Fibroblast of peridontal ligament (primary cell): ENCODE results near the gene HS3ST2.
"Not testable (repeated sequence)": the region's sequence is repeated elsewhere in the genome, so short reads cannot be mapped to it uniquely, and the experiment has no call there.

Source experiments
- DNase-seq: peaks from one replicate; pipeline ENCODE4 v3.0.0-alpha.2; 2010; ENCODE audit errors: extremely low read depth

HS3ST2 gene

DNA sequence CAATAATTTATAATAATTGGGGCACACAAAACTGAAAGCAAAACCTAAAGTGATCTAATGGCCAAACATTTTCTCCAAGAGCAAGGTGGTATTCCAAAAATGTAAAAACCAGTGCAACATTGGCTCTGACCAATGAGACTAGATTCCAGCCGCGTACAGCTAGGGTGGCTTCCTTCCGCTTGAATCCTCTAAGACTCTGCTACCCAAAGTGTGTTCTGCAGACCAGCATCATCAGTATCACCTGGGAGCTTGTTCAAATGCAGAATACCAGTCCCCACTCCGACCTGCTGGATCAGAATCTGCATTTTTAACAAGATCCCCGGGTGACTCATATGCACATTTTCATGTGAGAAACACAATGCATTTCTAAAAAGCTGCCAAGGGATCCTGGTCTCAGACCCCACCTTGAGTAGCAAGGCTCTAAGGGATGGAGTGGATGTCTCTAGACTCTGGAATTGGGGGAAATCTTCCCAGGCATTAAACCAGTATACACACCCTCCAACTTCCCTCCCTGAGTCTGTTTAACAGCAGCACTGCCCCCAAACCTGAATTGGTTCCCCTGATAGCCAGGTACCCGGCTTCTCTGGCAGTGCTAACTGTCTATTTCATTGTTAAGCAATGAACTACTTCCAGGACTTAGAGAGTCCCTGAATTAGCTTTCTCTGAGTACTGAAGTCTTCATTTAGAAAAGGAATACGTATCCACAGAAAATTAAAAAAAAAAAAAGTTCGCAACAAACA, 118.2 kb downstream of the HS3ST2 start:
- no peak for DNase-seq

DNA sequence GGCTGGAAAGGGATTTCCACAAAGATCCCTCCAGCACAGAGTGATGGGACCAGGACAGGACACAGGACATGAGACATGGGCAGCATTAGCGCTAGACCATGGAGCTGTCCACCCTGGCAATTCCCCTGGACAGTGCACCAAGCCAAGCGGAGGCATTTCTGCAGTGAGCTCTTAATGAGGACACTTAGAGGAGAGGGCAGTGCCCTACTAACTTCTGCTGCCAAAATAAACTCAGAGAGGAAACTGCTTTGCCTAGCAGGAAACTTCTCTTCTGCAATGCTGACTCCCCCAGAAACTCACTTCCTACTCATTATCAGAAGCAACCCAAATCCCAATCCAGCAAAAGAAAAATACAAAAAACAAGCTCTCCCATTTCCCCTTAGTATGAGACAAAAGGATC, 119.2 kb downstream of the HS3ST2 start:
- DNase-seq, result no peak

DNA sequence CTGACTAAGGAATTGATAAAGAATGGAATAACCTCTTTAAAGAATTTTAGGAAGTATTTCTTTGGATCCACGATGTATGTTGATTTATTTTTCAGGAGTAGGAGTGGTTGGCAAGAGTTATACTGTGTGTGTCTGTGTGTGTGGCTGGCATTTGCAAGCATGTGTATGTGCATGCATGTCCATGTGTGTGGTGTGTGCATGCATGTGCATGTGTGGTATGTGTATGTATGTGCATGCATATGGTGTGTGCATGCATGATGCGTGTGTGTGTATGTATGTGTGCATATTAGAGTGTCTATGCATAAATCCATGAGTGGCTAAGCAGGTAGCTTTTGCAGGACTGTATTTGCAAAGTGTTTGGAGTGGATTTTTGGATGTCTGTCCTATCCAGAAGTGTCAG, 120.8 kb downstream of the HS3ST2 start:
- no peak for DNase-seq

DNA sequence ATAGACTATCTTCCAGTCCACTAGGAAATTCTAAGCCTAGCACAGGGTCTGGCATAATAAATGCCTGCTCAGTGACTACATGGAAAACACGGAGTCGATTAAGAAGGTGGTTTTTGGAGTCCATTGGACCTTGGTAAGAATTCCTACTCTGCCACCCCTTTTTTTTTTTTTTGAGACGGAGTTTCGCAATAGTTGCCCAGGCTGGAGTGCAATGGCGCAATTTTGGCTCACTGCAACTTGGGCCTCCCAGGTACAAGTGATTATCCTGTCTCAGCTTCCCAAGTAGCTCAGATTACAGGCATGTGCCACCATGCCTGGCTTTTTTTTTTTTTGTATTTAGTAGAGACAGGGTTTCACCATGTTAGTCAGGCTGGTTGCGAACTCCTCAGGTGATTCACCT, 123.2 kb downstream of the HS3ST2 start:
- no peak for DNase-seq

DNA sequence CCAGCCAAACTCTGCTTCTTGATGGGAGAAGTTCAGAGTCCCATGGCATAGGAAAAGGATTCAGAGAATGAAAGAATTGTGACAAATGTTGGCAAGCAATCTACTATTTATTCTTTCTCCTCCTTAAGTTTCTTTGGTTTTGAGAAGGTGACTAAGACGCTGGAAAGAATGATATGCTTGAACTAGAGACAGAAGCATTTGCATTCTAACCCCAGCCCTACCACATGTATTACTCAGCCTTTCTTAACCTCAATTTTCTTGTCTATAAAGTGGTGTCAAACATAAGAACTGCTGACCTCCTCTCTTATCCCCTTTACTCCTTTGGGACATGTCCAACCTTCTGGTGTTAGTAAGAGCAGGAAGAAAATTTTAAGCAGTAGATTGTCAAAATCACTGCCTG, 124.7 kb downstream of the HS3ST2 start:
- DNase-seq, result no peak

DNA sequence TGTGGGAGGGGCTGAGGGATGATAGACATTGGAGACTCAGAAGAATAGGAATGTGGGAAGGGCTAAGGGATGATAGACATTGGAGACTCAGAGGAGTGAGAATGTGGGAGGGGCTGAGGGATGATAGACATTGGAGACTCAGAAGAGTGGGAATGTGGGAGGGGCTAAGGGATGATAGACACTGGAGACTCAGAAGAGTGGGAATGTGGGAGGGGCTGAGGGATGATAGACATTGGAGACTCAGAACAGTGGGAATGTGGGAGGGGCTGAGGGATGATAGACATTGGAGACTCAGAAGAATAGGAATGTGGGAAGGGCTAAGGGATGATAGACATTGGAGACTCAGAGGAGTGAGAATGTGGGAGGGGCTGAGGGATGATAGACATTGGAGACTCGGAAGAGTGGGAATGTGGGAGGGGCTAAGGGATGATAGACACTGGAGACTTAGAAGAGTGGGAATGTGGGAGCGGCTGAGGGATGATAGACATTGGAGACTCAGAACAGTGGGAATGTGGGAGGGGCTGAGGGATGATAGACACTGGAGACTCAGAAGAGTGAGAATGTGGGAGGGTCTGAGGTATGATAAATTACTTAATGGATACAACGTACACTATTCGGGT, 125.9 kb downstream of the HS3ST2 start:
- not testable (repeated sequence) for DNase-seq

DNA sequence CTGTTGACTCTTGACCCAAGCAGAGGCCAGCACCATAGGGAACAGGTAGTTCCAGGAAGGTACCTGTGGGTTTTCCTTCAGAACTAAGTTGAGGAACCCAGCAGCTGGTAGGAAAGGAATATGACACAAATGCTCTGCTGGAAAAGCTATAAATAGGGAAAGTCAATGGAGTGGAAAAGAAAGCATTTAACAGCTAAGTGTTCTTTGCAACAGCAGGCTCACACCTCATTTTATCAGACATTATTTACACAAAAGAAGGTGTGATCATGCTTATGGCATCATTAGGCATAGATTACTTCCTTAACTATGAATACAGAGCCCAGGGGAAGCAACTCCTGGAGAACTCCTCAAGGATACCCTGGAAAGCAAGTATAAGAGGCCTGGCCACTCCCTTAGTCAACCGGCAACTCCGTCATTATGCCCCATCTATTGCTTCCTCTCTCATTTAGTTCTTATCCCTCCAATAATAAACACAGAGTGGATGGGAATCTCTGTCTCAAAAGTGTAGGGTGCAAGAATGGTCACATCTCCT, 128.1 kb downstream of the HS3ST2 start:
- no peak for DNase-seq

DNA sequence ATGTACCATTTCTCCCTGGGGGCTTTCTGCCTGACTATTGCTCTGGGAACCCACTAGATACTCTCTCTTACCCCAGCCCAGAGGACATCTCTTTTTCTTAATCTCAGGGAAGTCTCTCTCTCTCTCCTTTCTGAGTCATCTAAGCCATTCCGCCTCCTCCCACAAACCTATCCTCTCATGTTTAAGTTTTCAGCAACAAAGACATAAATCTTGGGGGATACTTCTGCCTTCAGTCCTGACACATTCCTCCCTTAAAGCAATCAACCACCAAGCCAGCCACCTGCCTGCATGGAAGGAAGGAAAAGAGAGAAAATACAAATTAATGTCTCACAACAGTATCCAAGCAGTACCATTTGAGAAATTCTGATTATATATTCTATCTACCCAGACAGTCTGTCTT, 128.8 kb downstream of the HS3ST2 start:
- DNase-seq, result no peak

DNA sequence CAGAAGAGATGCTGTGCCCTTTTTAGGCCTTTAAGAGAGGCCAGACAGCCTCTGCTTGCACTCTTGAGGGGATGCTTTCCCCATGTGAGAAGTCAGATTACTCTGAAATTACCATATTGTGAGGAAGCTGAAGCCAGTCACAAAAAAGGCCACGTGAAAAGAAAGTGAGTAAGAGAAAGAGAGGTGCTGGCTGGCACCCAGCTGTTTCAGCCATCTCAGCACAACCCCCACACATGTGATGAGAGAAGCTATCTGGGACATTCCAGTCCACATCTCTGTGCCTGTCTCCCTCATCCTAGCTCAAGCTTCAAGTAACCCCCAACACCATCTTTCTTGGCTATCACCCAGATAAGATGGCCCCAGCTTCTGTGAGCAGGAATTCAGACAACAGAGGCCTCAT, 131.4 kb downstream of the HS3ST2 start:
- DNase-seq, result no peak

DNA sequence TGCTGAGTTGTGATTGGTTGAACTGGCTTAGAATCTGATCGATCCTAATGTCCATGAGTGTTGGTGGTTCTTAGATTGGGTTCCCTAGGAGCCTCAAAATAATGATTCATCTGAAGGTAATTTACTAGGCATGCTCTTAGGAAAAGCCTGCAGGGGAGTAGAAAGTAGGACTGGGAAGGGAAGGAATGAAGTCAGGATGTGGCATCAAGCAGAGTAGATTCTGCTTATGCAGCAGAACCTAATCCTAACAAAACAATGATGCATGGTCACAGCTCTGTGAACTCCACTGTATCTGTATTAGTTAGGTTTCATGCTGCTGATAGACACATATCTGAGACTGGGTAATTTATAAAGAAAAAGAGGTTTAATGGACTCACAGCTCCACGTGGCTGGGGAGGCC, 132.5 kb downstream of the HS3ST2 start:
- DNase-seq, result no peak

DNA sequence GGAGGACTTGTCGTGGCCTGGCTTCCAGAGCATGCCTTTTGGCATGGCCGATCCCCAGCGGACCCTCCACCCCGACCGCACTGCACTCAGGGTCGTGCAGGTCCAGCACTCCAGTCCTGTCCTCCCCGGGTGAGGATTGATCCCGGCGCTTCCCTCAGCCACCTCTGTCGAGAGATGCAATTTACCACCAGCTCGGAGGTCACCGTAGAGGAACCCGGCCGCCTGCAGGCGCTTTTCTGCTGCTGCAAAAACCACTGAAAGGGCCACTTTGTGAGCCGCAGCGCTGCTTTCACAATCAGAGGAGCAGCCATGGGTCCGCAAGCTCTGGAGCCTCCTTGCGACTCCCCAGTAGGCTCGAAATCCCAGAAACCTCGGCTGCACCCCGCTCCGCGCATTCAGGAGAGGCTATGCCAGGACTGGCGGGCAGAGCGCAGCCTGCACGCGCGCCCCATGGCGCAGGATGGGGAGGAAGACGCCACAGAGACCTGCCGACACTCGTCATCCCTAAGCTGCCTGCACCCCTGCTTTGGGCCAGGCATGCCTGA, 134.2 kb downstream of the HS3ST2 start:
- DNase-seq, result no peak

DNA sequence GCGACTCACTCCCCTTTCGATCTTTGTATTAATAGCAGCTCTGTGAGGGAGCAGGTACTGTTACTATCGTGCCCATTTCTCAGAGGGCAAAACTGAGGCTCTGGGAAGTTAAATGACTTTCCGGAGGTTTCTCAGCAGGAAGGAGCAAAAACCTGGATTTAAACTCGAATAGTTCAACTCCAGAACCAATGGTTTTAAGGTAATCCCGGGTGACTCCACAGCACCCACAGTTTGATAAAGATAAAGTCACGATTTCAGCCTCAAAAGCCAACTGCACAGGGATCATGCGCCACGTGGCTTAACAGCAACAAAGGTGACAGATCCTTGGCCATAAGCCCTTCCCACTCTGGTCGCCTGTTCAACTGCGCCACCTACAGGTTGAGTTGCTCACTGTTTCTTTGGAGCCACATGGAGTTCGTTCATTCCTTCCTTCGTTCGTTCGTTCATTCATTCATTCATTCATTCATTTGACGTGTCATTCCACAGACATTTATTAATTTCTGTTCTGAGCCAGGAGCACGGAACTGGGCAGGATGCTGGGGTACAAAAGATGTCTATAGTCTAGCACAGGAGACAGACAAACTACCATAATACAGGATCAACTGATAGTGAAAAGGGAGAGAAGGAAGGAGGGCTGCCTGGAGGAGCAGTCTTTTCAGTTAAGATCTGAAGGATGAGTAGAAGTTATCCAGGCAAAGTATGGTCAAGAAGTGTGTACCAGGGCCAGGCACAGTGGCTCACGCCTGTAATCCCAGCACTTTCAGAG, 134.8 kb downstream of the HS3ST2 start:
- DNase-seq, result peak; percentile 37

DNA sequence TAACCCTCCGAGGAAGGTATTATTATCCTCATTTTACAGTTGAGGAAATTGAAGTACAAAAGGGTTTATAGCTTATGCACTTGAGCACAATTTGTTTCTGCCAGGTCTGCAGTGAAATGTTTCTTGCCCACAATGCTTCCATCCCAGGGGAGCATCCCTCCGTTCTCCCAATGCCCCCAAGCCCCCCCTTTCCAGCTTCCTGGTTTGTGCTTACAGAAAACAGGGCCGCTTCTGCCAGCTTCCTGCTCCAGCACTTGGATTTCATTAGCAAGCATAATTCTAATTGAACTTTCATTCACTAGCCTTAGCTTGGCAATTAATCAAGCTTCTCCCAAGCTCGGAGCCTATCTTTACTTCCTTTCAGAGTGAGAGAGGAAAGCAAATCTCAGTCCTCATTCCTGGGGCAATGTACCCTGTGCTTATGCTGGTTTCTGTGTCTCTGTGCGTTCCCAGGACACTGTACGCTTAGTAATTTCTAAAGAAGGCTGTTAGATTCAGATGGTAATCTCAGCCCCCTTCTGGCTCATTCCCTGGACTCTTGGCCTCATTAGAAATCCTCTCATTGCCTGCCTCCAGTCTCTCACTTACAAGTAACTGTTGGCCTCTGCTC, 141.6 kb downstream of the HS3ST2 start:
- no peak for DNase-seq

DNA sequence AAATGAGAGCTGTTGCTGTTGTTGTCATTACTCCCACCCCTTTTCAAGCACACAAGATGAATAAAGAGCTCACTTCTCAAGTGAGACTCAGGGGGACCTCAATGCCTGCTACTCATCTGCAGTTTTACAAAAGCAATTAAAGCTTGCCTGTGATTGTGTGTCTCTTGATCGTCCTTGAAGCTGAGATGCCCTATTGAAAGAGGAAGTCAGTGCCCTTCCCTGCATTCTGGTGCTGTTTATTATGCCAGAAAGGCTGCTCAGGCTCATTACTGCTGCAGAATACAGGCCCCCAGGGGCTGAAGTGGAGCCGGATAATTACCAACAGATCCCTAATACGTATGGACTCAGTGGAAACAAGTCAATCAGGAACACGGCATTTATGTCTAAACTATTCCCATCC, 147.2 kb downstream of the HS3ST2 start:
- DNase-seq, result no peak

DNA sequence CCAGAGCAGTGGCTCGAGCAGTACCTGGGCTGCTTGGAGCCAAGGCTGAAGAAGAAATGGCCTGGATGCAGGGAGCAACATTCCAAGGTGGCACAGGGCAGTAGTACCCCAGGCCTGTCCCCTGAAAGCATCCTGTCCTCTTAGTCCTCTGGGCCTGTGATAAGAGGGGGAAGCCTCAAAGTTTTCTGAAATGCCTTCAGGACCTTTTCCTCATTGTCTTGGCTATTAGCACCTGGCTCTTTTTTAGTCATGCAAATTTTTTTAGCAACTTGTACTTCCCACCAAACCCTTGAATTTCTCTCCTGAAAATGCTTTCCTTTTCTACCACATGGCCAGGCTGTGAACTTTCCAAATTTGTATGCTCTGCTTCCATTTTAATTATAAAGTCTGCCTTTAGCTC, 148.9 kb downstream of the HS3ST2 start:
- DNase-seq, result no peak
